Ovary (tissue), 3 donors: Measurements from ENCODE around the gene FAM184B.

Experiments
- CTCF ChIP-seq, 3 donors: fragments of 450-650 bp in 2 of 3; fragments of 200-600 bp in 1 of 3; IDR thresholded peaks; one replicate each; pipeline versions ENCODE4 v1.5.1 to v1.8.0; 2016 to 2022; ENCODE audit warnings: antibody characterized with exemption in 3 of 3, mild to moderate bottlenecking in 1 of 3
- EP300 ChIP-seq: sonication (generic); formaldehyde crosslinking; IDR thresholded peaks from one replicate; pipeline ENCODE4 v1.6.1; 2017; ENCODE audit warnings: antibody characterized with exemption
- POLR2A ChIP-seq: fragments of 450-650 bp; IDR thresholded peaks from one replicate; pipeline ENCODE4 v1.6.1; 2017; ENCODE audit warnings: antibody characterized with exemption, mild to moderate bottlenecking, moderate library complexity
- donor health status: DM: no; HTN: no; CAD: no.

- TF ChIP-seq CTCF (IDR thresholded peaks at IDR 0.05) (no peak), EP300 (no peak), POLR2A (no peak)
Measured at GRCh38 chr4:17773135-17773698, 8.2 kb downstream of the FAM184B start.
